Activated CD8-positive, alpha-beta T cell treated with anti-CD3 and anti-CD28 coated beads, Interleukin-2, amount 10 ng/mL, durations not matched to agents 7 days and 5 days (primary cell): ENCODE measurements around the gene TIAL1. TPM values are rescaled to one million over a fixed set of nuclear protein-coding genes. Genes with fewer than 3 reads are reported as not detected.

Source experiments
- ATAC-seq: fragments of 150-1000 bp; cut with Tn5 transposase; one replicate; pipeline ENCODE4 v1.10.0; 2021; ENCODE audit warnings: moderate library complexity
- CTCF ChIA-PET: fragments of 350-600 bp; sonication (Branson Sonifier 250); formaldehyde crosslinking; loops from one replicate; lab custom pipeline; 2021; ENCODE audit warnings: antibody characterized with exemption; lab: Charles Lee
- POLR2A ChIA-PET: fragments of 350-600 bp; sonication (Branson Sonifier 250); formaldehyde crosslinking; loops from one replicate; lab custom pipeline; 2021; ENCODE audit warnings: antibody characterized with exemption; lab: Charles Lee
- DNase-seq: peaks from one replicate; pipeline ENCODE4 v3.0.0-alpha.2; 2020
- H3K27ac Mint-ChIP-seq: one replicate; pipeline ENCODE4 v1.8.0; 2021; ENCODE audit warnings: mild to moderate bottlenecking, mixed read lengths
- H3K27me3 Mint-ChIP-seq: one replicate; pipeline ENCODE4 v1.8.0; 2021; ENCODE audit warnings: low read depth, mixed read lengths
- H3K36me3 Mint-ChIP-seq: one replicate; pipeline ENCODE4 v1.8.0; 2021; ENCODE audit warnings: low read depth, mixed read lengths
- H3K4me1 Mint-ChIP-seq: one replicate; pipeline ENCODE4 v1.8.0; 2021; ENCODE audit warnings: low read depth, mixed read lengths
- H3K4me3 Mint-ChIP-seq: one replicate; pipeline ENCODE4 v1.8.0; 2021; ENCODE audit warnings: mild to moderate bottlenecking, mixed read lengths
- H3K9me3 Mint-ChIP-seq: one replicate; pipeline ENCODE4 v1.8.0; 2022; ENCODE audit warnings: mixed read lengths; ENCODE audit not compliant: insufficient read depth
- total RNA-seq, 2 experiments: library from RNA; stranded (reverse); gene quantifications; one replicate each; pipeline ENCODE4 v1.2.3, GENCODE V29; 2021

Gene TIAL1, protein sequence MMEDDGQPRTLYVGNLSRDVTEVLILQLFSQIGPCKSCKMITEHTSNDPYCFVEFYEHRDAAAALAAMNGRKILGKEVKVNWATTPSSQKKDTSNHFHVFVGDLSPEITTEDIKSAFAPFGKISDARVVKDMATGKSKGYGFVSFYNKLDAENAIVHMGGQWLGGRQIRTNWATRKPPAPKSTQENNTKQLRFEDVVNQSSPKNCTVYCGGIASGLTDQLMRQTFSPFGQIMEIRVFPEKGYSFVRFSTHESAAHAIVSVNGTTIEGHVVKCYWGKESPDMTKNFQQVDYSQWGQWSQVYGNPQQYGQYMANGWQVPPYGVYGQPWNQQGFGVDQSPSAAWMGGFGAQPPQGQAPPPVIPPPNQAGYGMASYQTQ
- 100 to 1,000 TPM; 173 to 177 TPM for total RNA-seq

DNA sequence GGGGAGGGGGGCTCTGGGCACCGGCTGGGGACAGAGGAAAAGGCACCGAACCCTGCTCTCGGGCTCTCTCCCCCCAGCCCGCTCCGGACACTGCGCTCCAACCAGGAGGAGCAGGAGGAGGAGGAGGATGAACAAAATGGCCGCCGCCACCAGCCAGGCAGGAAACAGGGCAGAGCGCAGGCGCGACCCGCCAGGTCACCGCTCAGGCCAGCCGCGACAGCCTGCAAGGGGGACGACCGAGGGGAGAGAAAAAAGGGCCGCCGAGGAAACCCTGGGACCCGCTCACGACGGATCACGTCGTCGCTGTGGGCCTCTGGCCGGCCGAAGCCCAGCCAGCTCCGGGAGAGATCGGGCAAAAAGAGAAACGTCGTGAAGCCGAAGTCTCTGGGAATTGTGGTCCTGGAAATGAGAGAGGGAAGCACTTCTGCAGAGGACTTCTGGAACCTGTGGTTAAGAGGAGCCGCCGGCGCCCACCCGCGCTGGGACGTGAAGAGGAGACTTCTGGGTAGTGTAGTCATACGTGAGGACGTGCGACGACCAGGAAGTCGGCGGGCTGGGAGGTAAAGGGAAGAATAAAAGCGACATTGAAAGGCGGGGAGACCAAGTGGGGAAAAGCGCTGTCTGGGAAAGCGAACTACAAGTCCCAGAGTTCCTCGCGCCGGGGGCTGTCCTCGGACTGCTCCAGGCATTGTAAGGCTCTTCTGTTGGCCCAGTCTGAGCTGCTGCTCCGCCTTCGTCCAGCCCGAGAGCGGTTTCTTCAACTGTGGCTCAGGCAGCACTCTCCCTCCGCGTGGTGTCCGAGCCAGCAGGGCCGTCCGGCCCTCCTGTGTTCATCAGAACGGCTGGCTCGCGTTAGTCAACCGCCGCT, at the start of gene TIAL1:
TIAL1 (minus strand) TSS at position 428 of the 868 bp plus-strand sequence. CDS start 499 bp downstream, outside the sequence.
- ChIA-PET POLR2A (interaction anchor here (0.6 to 2.6 kb wide), 5 partner anchors 17 to 390 kb away, joined by 3 to 10 read pairs (median 3); partner anchors contain the start of gene RGS10), CTCF (interaction anchor here (1.1 to 1.6 kb wide), 3 partner anchors 47 to 263 kb away, joined by 3 read pairs; no protein-coding TSS in a partner anchor)
- DNase-seq, result peak; percentile 97
- H3K27me3 Mint-ChIP-seq, result no peaks in the 10 kb centered on the region
- peaks cover 45% of the 10 kb centered on the region for H3K4me1 Mint-ChIP-seq
- ATAC-seq, result peak; percentile 89
- peak within 1 kb of the TSS; percentile 93 for H3K4me3 Mint-ChIP-seq
- H3K36me3 Mint-ChIP-seq, result peaks cover 32% of the 10 kb centered on the region
- H3K9me3 Mint-ChIP-seq, result no peaks in the 10 kb centered on the region
- peak within 1 kb of the TSS; percentile 96 for H3K27ac Mint-ChIP-seq

- ATAC-seq (no peak), DNase-seq (no peak)
- POLR2A ChIA-PET, result interaction anchor here (0.6 kb wide), 1 partner anchor 43 kb away, joined by 6 read pairs; no protein-coding TSS in a partner anchor
- peaks cover 2% of the 10 kb centered on the region for H3K27me3 Mint-ChIP-seq
- CTCF ChIA-PET, result interaction anchor here (1.3 kb wide), 1 partner anchor 48 kb away, joined by 3 read pairs; the partner anchor contains the start of gene TIAL1
- H3K4me3 Mint-ChIP-seq, result no peak overlapping the region
- no peaks in the 10 kb centered on the region for H3K9me3 Mint-ChIP-seq
- H3K27ac Mint-ChIP-seq, result no peak overlapping the region
- no peaks in the 10 kb centered on the region for H3K36me3 Mint-ChIP-seq
- peaks cover 23% of the 10 kb centered on the region for H3K4me1 Mint-ChIP-seq
Observed at GRCh38 chr10:119644994-119645393, 48.2 kb upstream of the TIAL1 start.

GRCh38 chr10:119644205-119644814, 47.5 kb upstream of the TIAL1 start:
- Mint-ChIP-seq H3K9me3 (no peaks in the 10 kb centered on the region), H3K27me3 (peaks cover 4% of the 10 kb centered on the region), H3K36me3 (no peaks in the 10 kb centered on the region), H3K4me1 (peaks cover 22% of the 10 kb centered on the region), H3K4me3 (no peak overlapping the region), H3K27ac (no peak overlapping the region)
- ChIA-PET POLR2A (interaction anchor here (1.1 to 1.3 kb wide), 2 partner anchors 10 to 17 kb away, joined by 3 read pairs; no protein-coding TSS in a partner anchor), CTCF (interaction anchor here (1.3 kb wide), 1 partner anchor 47 kb away, joined by 3 read pairs; the partner anchor contains the start of gene TIAL1)
- DNase-seq, result no peak
- ATAC-seq, result no peak

DNA sequence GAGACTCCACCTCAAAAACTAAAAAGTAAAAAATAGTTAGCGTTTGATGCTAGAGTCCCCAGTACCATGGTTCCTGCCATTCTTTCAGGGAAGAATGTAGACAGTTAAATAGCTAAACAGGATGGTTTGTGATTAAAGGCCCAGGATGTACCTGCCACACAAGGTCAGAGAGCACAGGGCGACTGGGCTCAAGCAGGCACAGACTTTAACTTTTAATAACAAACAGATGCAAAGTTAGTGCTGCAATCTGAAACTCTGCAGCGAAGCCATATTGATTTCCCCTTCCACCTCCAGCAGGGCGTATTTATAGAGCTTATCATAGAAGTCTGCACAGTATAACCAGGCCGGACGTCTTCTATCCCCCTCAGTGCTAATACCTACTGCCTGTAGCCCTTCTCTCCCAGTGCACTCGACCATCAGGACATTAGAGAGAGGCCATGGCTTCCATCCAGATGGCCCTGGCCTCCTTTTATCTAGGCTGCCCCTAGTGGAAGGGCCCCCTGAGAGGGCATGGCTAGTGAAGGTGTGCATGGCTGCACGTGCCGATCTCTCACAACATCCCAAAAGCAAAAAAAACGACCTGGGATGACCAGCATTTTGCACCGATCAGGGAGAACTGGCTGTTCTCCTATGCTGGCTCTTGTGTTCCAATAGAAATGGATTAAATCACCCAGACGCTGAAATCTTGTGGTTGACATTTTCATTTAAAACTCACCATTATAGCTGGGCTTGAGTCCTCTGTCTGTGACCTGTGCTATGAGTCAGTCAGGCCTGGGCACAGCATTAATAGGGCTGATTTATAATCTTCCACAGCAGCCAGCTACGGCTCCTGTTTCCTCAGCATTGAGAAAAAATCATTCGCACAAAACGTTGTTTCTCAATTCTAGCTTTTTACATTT, 46.8 kb upstream of the TIAL1 start:
- H3K4me1 Mint-ChIP-seq, result peaks cover 22% of the 10 kb centered on the region
- no peak overlapping the region for H3K27ac Mint-ChIP-seq
- no peak overlapping the region for H3K4me3 Mint-ChIP-seq
- POLR2A ChIA-PET, result interaction anchor here (1.1 to 1.4 kb wide), 3 partner anchors 8 to 16 kb away, joined by 3 read pairs; partner anchors contain the start of gene BAG3
- CTCF ChIA-PET, result interaction anchor here (1.1 to 1.3 kb wide), 3 partner anchors 9 to 46 kb away, joined by 3 to 4 read pairs (median 3); partner anchors contain the start of gene TIAL1
- no peak for DNase-seq
- peaks cover 4% of the 10 kb centered on the region for H3K27me3 Mint-ChIP-seq
- no peaks in the 10 kb centered on the region for H3K9me3 Mint-ChIP-seq
- H3K36me3 Mint-ChIP-seq, result no peaks in the 10 kb centered on the region
- no peak for ATAC-seq

- peak; percentile 80 for ATAC-seq
- POLR2A ChIA-PET, result interaction anchor here (0.6 to 1.4 kb wide), 3 partner anchors 9 to 463 kb away, joined by 3 read pairs; partner anchors contain the start of gene BAG3
- H3K36me3 Mint-ChIP-seq, result no peaks in the 10 kb centered on the region
- H3K27ac Mint-ChIP-seq, result no peak overlapping the region
- no peak overlapping the region for H3K4me3 Mint-ChIP-seq
- DNase-seq, result no peak
- H3K4me1 Mint-ChIP-seq, result peaks cover 22% of the 10 kb centered on the region
- H3K9me3 Mint-ChIP-seq, result no peaks in the 10 kb centered on the region
- CTCF ChIA-PET, result interaction anchor here (1.1 to 1.3 kb wide), 2 partner anchors 10 to 11 kb away, joined by 3 to 4 read pairs; no protein-coding TSS in a partner anchor
- H3K27me3 Mint-ChIP-seq, result peaks cover 4% of the 10 kb centered on the region
Observed at GRCh38 chr10:119642556-119643111, 45.9 kb upstream of the TIAL1 start.

DNA sequence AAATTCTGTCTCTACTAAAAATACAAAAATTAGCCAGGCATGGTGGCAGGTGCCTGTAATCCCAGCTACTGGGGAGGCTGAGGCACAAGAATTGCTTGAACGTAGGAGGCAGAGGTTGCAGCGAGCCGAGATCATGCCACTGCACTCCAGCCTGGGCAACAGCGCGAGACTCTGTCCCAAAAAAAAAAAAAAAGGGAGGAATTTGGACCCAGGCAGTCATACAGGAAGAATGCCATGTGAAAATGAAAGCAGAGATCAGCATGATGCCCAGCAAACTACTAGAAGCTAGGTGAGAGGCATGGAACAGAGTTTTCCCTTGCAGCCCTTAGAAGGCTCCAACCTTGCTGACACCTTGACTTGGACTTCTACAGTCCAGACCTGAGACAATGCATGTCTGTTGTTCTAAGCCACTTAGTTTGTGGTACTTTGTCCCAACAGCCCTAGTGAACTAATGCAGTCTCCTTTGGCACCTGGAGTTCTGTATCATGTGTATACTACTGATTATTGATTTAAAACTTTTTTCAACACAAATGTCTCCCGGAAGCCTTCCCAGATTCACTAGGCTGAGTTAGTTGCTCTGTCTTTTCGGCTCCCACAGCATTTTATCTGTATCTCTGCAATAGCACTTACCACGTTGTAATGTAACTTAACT, 44.2 kb upstream of the TIAL1 start:
- POLR2A ChIA-PET, result no interaction called here
- no peaks in the 10 kb centered on the region for H3K36me3 Mint-ChIP-seq
- peaks cover 22% of the 10 kb centered on the region for H3K4me1 Mint-ChIP-seq
- no peak overlapping the region for H3K4me3 Mint-ChIP-seq
- peaks cover 4% of the 10 kb centered on the region for H3K27me3 Mint-ChIP-seq
- H3K27ac Mint-ChIP-seq, result no peak overlapping the region
- DNase-seq (no peak), ATAC-seq (no peak)
- no peaks in the 10 kb centered on the region for H3K9me3 Mint-ChIP-seq
- CTCF ChIA-PET, result interaction anchor here (1.0 kb wide), 1 partner anchor 39 kb away, joined by 3 read pairs; no protein-coding TSS in a partner anchor

DNA sequence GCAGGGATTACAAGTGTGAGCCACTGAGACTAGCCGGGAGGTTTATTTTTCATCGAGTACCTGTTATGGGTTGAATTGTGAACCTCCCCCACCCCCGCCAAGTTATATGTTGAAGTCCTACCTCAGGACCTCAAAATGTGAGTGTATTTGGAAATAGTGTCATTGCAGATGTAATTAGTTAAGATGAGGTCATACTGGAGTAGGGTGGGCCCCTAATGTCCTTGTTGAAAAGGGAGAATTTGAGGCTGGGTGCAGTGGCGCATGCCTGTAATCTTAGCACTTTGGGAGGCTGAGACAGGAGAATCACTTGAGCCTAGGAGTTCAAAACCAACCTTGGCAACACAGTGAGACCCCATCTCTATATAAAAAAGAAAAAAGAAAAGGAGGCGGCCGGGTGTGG, 43.6 kb upstream of the TIAL1 start:
- Mint-ChIP-seq H3K4me1 (peaks cover 22% of the 10 kb centered on the region), H3K4me3 (no peak overlapping the region), H3K9me3 (no peaks in the 10 kb centered on the region), H3K27me3 (peaks cover 4% of the 10 kb centered on the region), H3K36me3 (no peaks in the 10 kb centered on the region), H3K27ac (no peak overlapping the region)
- CTCF ChIA-PET, result no interaction called here
- ATAC-seq, result no peak
- POLR2A ChIA-PET, result no interaction called here
- no peak for DNase-seq

- no peak for DNase-seq
- no peak for ATAC-seq
- Mint-ChIP-seq H3K4me1 (peaks cover 22% of the 10 kb centered on the region), H3K4me3 (no peak overlapping the region), H3K27me3 (peaks cover 4% of the 10 kb centered on the region), H3K9me3 (no peaks in the 10 kb centered on the region), H3K36me3 (no peaks in the 10 kb centered on the region), H3K27ac (no peak overlapping the region)
- CTCF ChIA-PET, result no interaction called here
- POLR2A ChIA-PET, result no interaction called here
Observed at GRCh38 chr10:119638982-119639381, 42.2 kb upstream of the TIAL1 start.

DNA sequence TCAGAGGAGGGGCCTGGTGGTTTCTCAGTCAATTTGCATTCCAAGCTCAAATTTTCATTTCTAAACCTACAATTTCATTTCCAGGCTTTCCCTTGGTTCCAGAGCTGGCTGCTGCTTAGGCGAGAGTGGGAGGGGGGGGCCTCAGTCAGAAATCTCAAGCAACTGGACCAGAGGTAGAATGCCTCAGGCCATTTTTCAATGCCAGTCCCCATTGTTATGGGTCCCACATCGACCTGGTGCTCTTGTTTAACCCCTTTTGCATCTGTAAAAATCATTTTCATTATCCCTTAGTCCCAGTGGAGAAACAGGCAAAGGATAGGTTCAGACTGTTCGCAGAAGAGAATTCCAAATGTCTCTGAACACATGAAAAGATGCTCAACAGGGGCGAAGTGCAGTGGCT, 40.9 kb upstream of the TIAL1 start:
- ChIA-PET POLR2A (no interaction called here), CTCF (no interaction called here)
- DNase-seq (no peak), ATAC-seq (no peak)
- Mint-ChIP-seq H3K36me3 (no peaks in the 10 kb centered on the region), H3K27me3 (peaks cover 4% of the 10 kb centered on the region), H3K4me3 (no peak overlapping the region), H3K27ac (no peak overlapping the region), H3K9me3 (no peaks in the 10 kb centered on the region), H3K4me1 (peaks cover 14% of the 10 kb centered on the region)

- ATAC-seq (no peak), DNase-seq (no peak)
- no peak overlapping the region for H3K27ac Mint-ChIP-seq
- no peaks in the 10 kb centered on the region for H3K4me1 Mint-ChIP-seq
- H3K4me3 Mint-ChIP-seq, result no peak overlapping the region
- ChIA-PET POLR2A (interaction anchor here (0.7 kb wide), 1 partner anchor 107 kb away, joined by 3 read pairs; no protein-coding TSS in a partner anchor), CTCF (no interaction called here)
- peaks cover 2% of the 10 kb centered on the region for H3K27me3 Mint-ChIP-seq
- H3K36me3 Mint-ChIP-seq, result no peaks in the 10 kb centered on the region
- H3K9me3 Mint-ChIP-seq, result no peaks in the 10 kb centered on the region
Observed at GRCh38 chr10:119634219-119634544, 37.4 kb upstream of the TIAL1 start.
